Osteoblast (primary cell): ENCODE results near the gene CAPSL. TPM values are rescaled to one million over a fixed set of nuclear protein-coding genes. Genes with fewer than 3 reads are reported as not detected.

Source experiments
- DNase-seq: peaks from one replicate; pipeline ENCODE4 v3.0.0; 2011; ENCODE audit warnings: low spot score, mixed read lengths; ENCODE audit not compliant: insufficient read length; ENCODE audit errors: missing footprints
- H2AFZ ChIP-seq: 2 replicates; pipeline ENCODE4 v1.6.0; 2011; ENCODE audit warnings: mild to moderate bottlenecking, low read length
- H3K27ac ChIP-seq: 2 replicates; pipeline ENCODE4 v1.5.1; 2011; ENCODE audit warnings: mild to moderate bottlenecking, low read depth, low read length, moderate library complexity
- H3K27me3 ChIP-seq: 2 replicates; pipeline ENCODE4 v1.6.0; 2012; ENCODE audit warnings: mild to moderate bottlenecking, control low read depth, inconsistent platforms, low read length, moderate library complexity; ENCODE audit not compliant: insufficient read depth
- H3K36me3 ChIP-seq: 2 replicates; pipeline ENCODE4 v1.5.1; 2011; ENCODE audit warnings: mild to moderate bottlenecking, low read length, control low read depth, moderate library complexity; ENCODE audit not compliant: insufficient read depth
- H3K4me1 ChIP-seq: 2 replicates; pipeline ENCODE4 v1.5.1; 2011; ENCODE audit warnings: mild to moderate bottlenecking, low read length, control low read depth, moderate library complexity; ENCODE audit not compliant: insufficient read depth
- H3K4me2 ChIP-seq: 2 replicates; pipeline ENCODE4 v1.6.0; 2011; ENCODE audit warnings: mild to moderate bottlenecking, low read length; ENCODE audit not compliant: insufficient read depth
- H3K4me3 ChIP-seq: fragments of 200-600 bp; sonication (generic); 3 replicates; pipeline ENCODE4 v1.5.1; 2012; ENCODE audit warnings: mild to moderate bottlenecking, low read length, inconsistent platforms; ENCODE audit not compliant: insufficient read depth
- H3K79me2 ChIP-seq: 2 replicates; pipeline ENCODE4 v1.6.0; 2012; ENCODE audit warnings: mild to moderate bottlenecking, low read length, control low read depth, inconsistent platforms; ENCODE audit not compliant: insufficient read depth
- H3K9me3 ChIP-seq: 2 replicates; pipeline ENCODE4 v1.5.1; 2011; ENCODE audit warnings: low read depth, low read length, control low read depth
- H4K20me1 ChIP-seq: 2 replicates; pipeline ENCODE4 v1.6.0; 2012; ENCODE audit warnings: mild to moderate bottlenecking, low read length, control low read depth; ENCODE audit not compliant: insufficient read depth
- CTCF ChIP-seq: IDR thresholded peaks from 2 replicates; pipeline ENCODE4 v1.5.1; 2011; ENCODE audit warnings: mild to moderate bottlenecking, low read depth, low read length, moderate library complexity; ENCODE audit errors: extremely low read depth
- total RNA-seq: library from RNA; depleted of rRNA; stranded (reverse); fragments of >200 nt; gene quantifications from 2 replicates; pipeline ENCODE4 v1.2.3, GENCODE V29; 2012

CAPSL gene
- total RNA-seq, 1 donor, result not detected

GRCh38 chr5:35939639-35940038 is 1.2 kb upstream of the CAPSL start:
- Histone ChIP-seq H3K4me2 (no peak overlapping the region), H2AFZ (no peak overlapping the region), H3K4me1 (no peaks in the 10 kb centered on the region), H3K36me3 (no peaks in the 10 kb centered on the region), H3K4me3 (no peak overlapping the region), H3K9me3 (no peaks in the 10 kb centered on the region), H3K27me3 (peaks cover 5% of the 10 kb centered on the region), H3K27ac (no peak overlapping the region), H4K20me1 (no peaks in the 10 kb centered on the region), H3K79me2 (no peaks in the 10 kb centered on the region)
- peak; percentile 42 for TF ChIP-seq CTCF
- no peak for DNase-seq

GRCh38 chr5:35926389-35927051 is 11.9 kb downstream of the CAPSL start:
- H3K4me2 ChIP-seq, result peak overlapping the region; percentile 89
- no peaks in the 10 kb centered on the region for H3K79me2 ChIP-seq
- no peaks in the 10 kb centered on the region for H3K9me3 ChIP-seq
- no peak overlapping the region for H3K27ac ChIP-seq
- peak; percentile 84 for TF ChIP-seq CTCF
- H2AFZ ChIP-seq, result peak overlapping the region; percentile 76
- H4K20me1 ChIP-seq, result no peaks in the 10 kb centered on the region
- no peaks in the 10 kb centered on the region for H3K36me3 ChIP-seq
- H3K27me3 ChIP-seq, result peaks cover 15% of the 10 kb centered on the region
- H3K4me1 ChIP-seq, result peaks cover 25% of the 10 kb centered on the region
- peak overlapping the region; percentile 60 for H3K4me3 ChIP-seq
- DNase-seq, result peak; percentile 68

GRCh38 chr5:35924950-35925722 is 13.3 kb downstream of the CAPSL start:
- peak; percentile 86 for DNase-seq
- Histone ChIP-seq H3K79me2 (no peaks in the 10 kb centered on the region), H3K4me2 (peak overlapping the region; percentile 89), H3K9me3 (no peaks in the 10 kb centered on the region), H4K20me1 (no peaks in the 10 kb centered on the region), H3K27ac (peak overlapping the region; percentile 82), H3K36me3 (no peaks in the 10 kb centered on the region), H3K4me3 (peak overlapping the region; percentile 63), H3K4me1 (peaks cover 25% of the 10 kb centered on the region), H3K27me3 (peaks cover 14% of the 10 kb centered on the region), H2AFZ (peak overlapping the region; percentile 90)
- TF ChIP-seq CTCF, result peak; percentile 79
